ENCODE results near the gene CCDC136.
A peak's percentile ranks its signal among the peaks of the same experiment; 100 is the strongest.

CCDC136 gene

DNA sequence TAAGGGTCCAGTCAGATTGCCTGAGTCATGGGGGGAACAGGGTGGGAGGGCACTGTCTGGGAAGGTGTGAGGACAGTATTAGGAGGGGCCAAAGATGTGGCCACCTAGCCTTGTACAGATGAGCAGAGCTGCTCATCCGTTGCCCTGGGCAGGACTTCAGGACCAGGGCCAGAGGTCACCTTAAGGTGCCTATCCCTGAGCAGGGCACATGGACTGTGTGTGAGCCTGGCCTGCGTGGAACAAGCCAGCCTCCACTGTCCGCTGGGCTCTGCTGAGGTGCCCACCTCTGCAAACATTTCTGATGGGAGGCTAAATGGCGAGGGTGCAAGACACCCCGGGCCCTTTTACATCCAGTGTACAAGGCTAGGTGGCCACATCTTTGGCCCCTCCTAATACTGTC, 12.8 kb upstream of the CCDC136 start:
- H3K9me3 ChIP-seq (ENCODE audit: control insufficient read depth, insufficient read depth, low read depth, low read length): no peaks in the 10 kb centered on the region; the same call in 1 of the 2 replicates
- no peaks in the 10 kb centered on the region for H3K27me3 ChIP-seq (ENCODE audit: control insufficient read depth, insufficient read depth, low read length)
- H3K27ac ChIP-seq (ENCODE audit: low read depth, low read length): no peak overlapping the region
- no peaks in the 10 kb centered on the region for H3K36me3 ChIP-seq (ENCODE audit: control insufficient read depth, insufficient read depth, low read length)
- no peak overlapping the region for H3K9ac ChIP-seq (ENCODE audit: low read length)
- no peak overlapping the region for H3K4me3 ChIP-seq (ENCODE audit: low read depth, low read length)
- H3K4me1 ChIP-seq (ENCODE audit: control insufficient read depth, insufficient read depth, low read length): peaks cover 6% of the 10 kb centered on the region; the same call in 1 of the 2 replicates

DNA sequence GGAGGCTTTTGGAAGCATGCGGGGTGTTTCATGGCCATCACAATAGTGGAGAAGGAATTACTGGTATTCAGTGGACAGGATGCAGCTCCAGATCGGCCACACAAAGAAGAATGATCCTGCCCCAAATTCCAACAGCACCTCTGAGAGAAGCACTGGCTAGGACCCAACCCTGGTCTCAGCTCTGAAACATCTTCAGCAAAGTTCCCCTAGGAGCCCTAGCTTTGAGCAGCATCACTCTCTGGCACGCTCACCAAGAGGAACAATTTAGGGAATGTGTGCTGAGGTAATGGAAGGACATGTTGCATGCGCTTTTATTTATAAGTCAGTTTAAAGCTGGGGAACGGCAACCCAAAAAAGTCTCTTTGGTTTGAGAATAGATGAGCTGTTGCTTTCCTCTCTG, 10.6 kb upstream of the CCDC136 start:
- Histone ChIP-seq H3K9me3 (ENCODE audit: control insufficient read depth, insufficient read depth, low read depth, low read length) (no peaks in the 10 kb centered on the region; the same call in 1 of the 2 replicates), H3K36me3 (ENCODE audit: control insufficient read depth, insufficient read depth, low read length) (no peaks in the 10 kb centered on the region), H3K4me1 (ENCODE audit: control insufficient read depth, insufficient read depth, low read length) (peaks cover 6% of the 10 kb centered on the region; the same call in 1 of the 2 replicates), H3K9ac (ENCODE audit: low read length) (no peak overlapping the region), H3K27ac (ENCODE audit: low read depth, low read length) (no peak overlapping the region), H3K27me3 (ENCODE audit: control insufficient read depth, insufficient read depth, low read length) (no peaks in the 10 kb centered on the region), H3K4me3 (ENCODE audit: low read depth, low read length) (no peak overlapping the region)

DNA sequence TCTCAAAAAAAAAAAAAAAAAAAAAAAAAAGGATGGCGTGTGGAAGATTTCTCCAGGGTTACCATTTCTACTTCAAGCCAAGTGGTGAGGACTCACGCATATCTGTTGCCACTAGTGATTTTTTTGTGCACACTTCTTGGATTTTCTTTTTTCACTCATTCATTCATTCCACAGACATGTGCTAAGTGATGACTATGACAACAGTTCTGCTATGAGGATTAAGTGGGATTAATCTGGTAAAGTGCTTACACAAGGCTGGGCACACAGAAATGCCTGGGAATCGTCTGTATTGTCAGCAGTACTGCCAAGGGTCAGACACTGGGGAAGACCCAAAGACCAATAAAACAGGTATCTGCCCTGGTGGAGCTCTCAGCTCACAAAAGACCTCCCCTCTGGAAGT, 9.9 kb upstream of the CCDC136 start:
- Histone ChIP-seq H3K4me3 (ENCODE audit: low read depth, low read length) (0 out of 2 replicates have a peak overlapping the region, but pooled peaks have one; percentile 60), H3K36me3 (ENCODE audit: control insufficient read depth, insufficient read depth, low read length) (no peaks in the 10 kb centered on the region), H3K27ac (ENCODE audit: low read depth, low read length) (no peak overlapping the region), H3K9me3 (ENCODE audit: control insufficient read depth, insufficient read depth, low read depth, low read length) (no peaks in the 10 kb centered on the region; the same call in 1 of the 2 replicates), H3K27me3 (ENCODE audit: control insufficient read depth, insufficient read depth, low read length) (no peaks in the 10 kb centered on the region), H3K4me1 (ENCODE audit: control insufficient read depth, insufficient read depth, low read length) (peaks cover 6% of the 10 kb centered on the region; the same call in 1 of the 2 replicates), H3K9ac (ENCODE audit: low read length) (no peak overlapping the region)

DNA sequence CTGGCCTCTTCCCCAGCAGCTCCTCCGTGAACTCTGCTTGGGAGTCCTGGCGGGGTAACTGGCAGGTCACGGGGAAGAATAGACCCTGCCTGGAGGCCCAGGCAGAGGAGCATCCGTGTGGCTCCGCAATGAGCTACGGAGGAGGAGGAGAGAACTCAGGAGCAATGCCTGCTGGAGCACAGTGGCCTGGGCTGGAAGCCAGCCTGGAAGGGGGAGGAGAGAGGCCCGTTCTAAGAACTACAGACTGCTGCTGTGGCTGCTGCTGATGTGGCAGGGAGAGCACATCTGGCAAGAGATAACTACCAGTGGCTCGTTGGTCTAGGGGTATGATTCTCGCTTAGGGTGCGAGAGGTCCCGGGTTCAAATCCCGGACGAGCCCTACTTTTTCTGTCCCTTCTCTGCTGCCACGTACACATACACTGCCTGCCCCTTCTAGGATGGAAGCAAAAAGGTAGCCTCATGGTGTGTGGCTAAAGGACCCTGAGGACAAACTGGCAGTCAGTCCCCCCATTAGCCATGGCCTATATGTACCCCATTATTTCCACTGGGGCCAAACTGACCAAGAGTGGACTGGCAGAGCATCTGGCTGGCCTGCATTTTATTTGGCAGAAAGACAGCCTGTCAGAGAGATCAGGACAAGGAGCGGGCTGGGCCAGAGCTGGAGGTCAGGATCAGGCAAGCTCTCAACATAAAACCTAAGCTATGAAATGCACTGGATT, 8.5 kb upstream of the CCDC136 start:
- 0 out of 2 replicates have a peak, but pooled peaks cover 2% of the 10 kb centered on the region for H3K27me3 ChIP-seq (ENCODE audit: control insufficient read depth, insufficient read depth, low read length)
- H3K4me1 ChIP-seq (ENCODE audit: control insufficient read depth, insufficient read depth, low read length): peaks cover 6% of the 10 kb centered on the region; the same call in 1 of the 2 replicates
- no peak overlapping the region for H3K27ac ChIP-seq (ENCODE audit: low read depth, low read length)
- H3K36me3 ChIP-seq (ENCODE audit: control insufficient read depth, insufficient read depth, low read length): no peaks in the 10 kb centered on the region
- H3K4me3 ChIP-seq (ENCODE audit: low read depth, low read length): peak overlapping the region; percentile 60
- H3K9ac ChIP-seq (ENCODE audit: low read length): no peak overlapping the region
- no peaks in the 10 kb centered on the region for H3K9me3 ChIP-seq (ENCODE audit: control insufficient read depth, insufficient read depth, low read depth, low read length)

DNA sequence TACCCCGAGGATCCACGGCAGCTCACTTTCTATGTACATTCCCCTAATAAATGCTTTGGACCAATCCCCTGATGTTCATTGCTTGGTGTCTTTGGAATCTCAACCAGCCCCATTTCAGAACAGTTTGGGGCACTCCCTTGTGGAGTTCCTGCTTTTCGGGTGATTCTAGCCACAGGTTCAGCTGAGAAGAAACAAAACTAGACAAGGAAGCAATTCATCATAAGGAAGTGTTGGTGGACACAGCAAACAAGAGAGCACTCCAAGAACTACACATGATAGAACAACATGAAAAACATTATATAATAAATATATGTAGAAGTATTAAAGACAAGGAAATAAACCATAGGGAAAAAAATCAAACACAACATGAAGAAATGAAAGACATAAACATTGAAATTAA, 6.0 kb upstream of the CCDC136 start:
- no peak overlapping the region for H3K9ac ChIP-seq (ENCODE audit: low read length)
- H3K27me3 ChIP-seq (ENCODE audit: control insufficient read depth, insufficient read depth, low read length): 0 out of 2 replicates have a peak, but pooled peaks cover 10% of the 10 kb centered on the region
- peaks cover 10% of the 10 kb centered on the region; the same call in 1 of the 2 replicates for H3K4me1 ChIP-seq (ENCODE audit: control insufficient read depth, insufficient read depth, low read length)
- H3K9me3 ChIP-seq (ENCODE audit: control insufficient read depth, insufficient read depth, low read depth, low read length): no peaks in the 10 kb centered on the region
- no peak overlapping the region for H3K27ac ChIP-seq (ENCODE audit: low read depth, low read length)
- no peak overlapping the region for H3K4me3 ChIP-seq (ENCODE audit: low read depth, low read length)
- no peaks in the 10 kb centered on the region for H3K36me3 ChIP-seq (ENCODE audit: control insufficient read depth, insufficient read depth, low read length)

DNA sequence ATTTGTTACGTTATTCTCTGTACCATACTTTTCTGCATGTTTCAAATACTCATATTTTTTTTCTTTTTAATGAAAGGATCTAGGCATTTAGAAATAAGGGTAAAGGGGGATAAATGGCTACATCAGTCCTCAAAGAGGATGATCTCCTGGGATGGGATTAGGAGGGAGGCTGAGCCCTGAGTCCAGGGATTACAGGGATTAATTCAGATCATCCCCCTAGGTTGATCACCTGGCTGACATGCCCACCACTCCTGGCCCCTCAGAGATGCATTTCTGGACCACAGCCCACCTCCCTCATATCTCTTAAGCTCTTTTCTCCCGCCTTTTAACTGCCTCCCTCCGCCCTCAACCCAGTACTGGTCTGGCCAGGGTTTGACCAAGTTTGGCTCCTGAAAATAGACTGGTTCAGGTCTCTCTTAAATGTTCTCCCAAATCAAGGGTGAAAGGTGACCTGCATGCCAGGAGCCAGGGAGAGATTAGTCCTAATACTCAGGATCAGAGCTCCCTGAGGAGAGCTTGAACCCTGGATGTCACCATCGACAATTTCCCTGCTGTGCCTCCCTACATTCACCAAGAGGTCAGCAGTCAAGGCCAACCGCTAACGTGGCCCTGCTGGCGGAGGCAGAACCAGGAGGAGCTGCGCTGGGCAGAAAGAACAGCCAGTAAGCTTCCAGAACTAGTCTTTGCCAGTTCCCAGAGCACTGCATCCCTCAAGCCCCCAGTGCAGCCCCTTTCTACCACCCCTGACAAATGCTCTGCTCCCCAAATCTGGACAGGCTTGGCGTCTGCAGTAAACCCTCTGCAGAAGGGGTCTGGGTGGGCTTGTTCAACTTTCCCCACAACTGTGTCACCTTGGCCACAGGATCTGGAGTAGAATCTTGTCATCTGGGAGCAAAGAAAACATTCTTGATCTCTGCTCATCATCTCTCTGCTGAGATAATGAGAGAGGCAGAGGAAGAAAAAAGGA, 3.0 kb upstream of the CCDC136 start:
- H3K36me3 ChIP-seq (ENCODE audit: control insufficient read depth, insufficient read depth, low read length): no peaks in the 10 kb centered on the region
- H3K27ac ChIP-seq (ENCODE audit: low read depth, low read length): no peak overlapping the region
- H3K9ac ChIP-seq (ENCODE audit: low read length): no peak overlapping the region
- no peaks in the 10 kb centered on the region for H3K9me3 ChIP-seq (ENCODE audit: control insufficient read depth, insufficient read depth, low read depth, low read length)
- 0 out of 2 replicates have a peak, but pooled peaks cover 10% of the 10 kb centered on the region for H3K27me3 ChIP-seq (ENCODE audit: control insufficient read depth, insufficient read depth, low read length)
- H3K4me1 ChIP-seq (ENCODE audit: control insufficient read depth, insufficient read depth, low read length): peaks cover 10% of the 10 kb centered on the region; the same call in 1 of the 2 replicates
- no peak overlapping the region for H3K4me3 ChIP-seq (ENCODE audit: low read depth, low read length)

DNA sequence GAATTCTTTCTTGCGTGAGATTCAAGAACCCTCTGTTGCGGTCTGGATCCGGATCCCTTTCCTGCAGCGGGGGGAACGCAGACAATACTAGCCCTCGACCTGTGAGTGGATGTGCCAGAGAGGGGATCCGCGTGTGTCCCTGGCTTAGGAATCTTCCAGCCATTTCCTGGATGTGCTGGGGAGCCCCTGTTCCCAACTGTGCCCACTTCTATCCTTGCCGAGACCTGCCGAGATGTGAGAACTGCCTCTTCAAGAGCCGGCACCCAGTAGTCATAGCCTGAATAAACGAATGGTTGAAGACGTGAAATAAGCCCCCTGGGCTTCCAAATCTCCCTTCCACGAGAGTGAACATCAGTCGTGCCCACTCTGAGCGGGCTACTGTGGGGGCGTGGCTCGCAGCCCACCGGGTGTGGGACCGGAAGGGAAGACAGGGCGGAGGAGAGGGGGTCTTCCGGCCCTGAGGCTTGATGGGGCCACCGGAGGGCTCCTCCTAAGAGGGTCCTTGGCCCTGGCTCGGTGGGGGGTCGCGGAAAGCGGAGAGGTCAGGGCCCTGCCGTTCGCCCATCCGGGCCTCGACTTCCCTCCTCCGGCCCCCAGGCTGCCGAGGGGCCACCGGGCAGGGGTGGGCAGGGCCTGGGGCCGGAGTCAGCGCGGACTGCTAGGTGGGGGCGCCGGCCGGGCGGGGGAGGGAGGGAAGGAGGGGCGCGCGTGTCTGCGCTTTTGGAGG, 1.3 kb upstream of the CCDC136 start:
- Histone ChIP-seq H3K9ac (ENCODE audit: low read length) (peak overlapping the region; percentile 58), H3K4me3 (ENCODE audit: low read depth, low read length) (peak overlapping the region; percentile 98), H3K27ac (ENCODE audit: low read depth, low read length) (no peak overlapping the region), H3K36me3 (ENCODE audit: control insufficient read depth, insufficient read depth, low read length) (peaks cover 12% of the 10 kb centered on the region), H3K4me1 (ENCODE audit: control insufficient read depth, insufficient read depth, low read length) (peaks cover 10% of the 10 kb centered on the region; the same call in 1 of the 2 replicates), H3K9me3 (ENCODE audit: control insufficient read depth, insufficient read depth, low read depth, low read length) (no peaks in the 10 kb centered on the region), H3K27me3 (ENCODE audit: control insufficient read depth, insufficient read depth, low read length) (0 out of 2 replicates have a peak, but pooled peaks cover 10% of the 10 kb centered on the region)

DNA sequence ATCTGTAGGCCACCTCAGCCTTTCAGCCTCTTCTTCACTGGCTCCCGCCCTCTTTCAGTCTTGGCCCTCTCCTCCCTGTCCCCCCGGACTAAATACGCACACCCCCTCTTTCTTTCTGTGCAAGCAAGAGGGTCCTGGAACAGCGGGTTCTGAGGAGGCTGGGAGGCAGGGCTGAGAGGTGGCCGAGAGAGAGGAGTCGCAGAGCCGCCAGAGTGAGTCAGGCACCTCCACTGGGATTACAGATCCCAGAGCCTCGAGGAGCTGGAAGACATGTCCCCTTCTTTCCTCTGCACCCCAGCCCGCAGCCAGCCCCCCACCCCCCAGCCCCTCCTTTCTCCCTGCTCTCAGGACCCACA, 182 bp downstream of the CCDC136 start:
- Histone ChIP-seq H3K36me3 (ENCODE audit: control insufficient read depth, insufficient read depth, low read length) (peaks cover 18% of the 10 kb centered on the region), H3K27ac (ENCODE audit: low read depth, low read length) (no peak overlapping the region), H3K9ac (ENCODE audit: low read length) (peak overlapping the region; percentile 34), H3K27me3 (ENCODE audit: control insufficient read depth, insufficient read depth, low read length) (0 out of 2 replicates have a peak, but pooled peaks cover 10% of the 10 kb centered on the region), H3K4me3 (ENCODE audit: low read depth, low read length) (peak overlapping the region; percentile 98), H3K4me1 (ENCODE audit: control insufficient read depth, insufficient read depth, low read length) (peaks cover 10% of the 10 kb centered on the region; the same call in 1 of the 2 replicates), H3K9me3 (ENCODE audit: control insufficient read depth, insufficient read depth, low read depth, low read length) (no peaks in the 10 kb centered on the region)

DNA sequence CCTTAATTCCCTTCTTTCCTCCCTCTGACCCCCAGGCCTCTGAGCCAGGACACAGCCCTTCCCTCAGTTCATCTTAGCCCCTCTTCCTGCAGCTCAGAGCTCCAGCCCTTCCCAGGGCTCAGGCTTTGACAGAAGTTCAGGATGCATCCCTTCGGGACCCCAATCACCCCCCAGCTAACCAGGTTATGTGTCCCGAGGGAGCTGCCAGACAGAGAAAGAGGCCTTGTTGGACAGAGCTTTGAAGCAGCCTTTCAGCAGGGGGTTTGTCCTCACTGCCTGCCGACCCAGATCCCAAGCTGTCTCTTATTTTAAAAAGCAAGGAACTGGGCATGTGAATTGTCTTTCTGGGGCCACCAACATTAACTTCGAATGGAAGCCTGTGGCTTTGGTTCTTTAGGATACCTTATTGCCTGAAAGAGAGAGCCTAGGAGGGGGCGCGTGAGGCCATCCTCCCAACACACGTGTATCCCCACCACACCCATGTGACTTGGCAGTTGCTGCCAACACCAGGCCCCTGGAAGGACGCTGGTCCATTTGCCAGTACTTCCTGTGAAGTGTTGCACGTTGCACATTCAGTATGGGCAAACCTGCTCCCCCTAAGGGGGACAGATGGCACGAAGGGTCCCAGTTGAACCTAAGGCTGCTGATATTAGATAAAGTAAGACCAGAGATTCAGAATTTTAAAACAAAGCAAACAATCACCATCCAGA, 858 bp downstream of the CCDC136 start:
- peaks cover 10% of the 10 kb centered on the region; the same call in 1 of the 2 replicates for H3K4me1 ChIP-seq (ENCODE audit: control insufficient read depth, insufficient read depth, low read length)
- H3K36me3 ChIP-seq (ENCODE audit: control insufficient read depth, insufficient read depth, low read length): peaks cover 18% of the 10 kb centered on the region
- H3K9ac ChIP-seq (ENCODE audit: low read length): no peak overlapping the region
- H3K9me3 ChIP-seq (ENCODE audit: control insufficient read depth, insufficient read depth, low read depth, low read length): no peaks in the 10 kb centered on the region
- 0 out of 2 replicates have a peak, but pooled peaks cover 10% of the 10 kb centered on the region for H3K27me3 ChIP-seq (ENCODE audit: control insufficient read depth, insufficient read depth, low read length)
- peak overlapping the region; percentile 98 for H3K4me3 ChIP-seq (ENCODE audit: low read depth, low read length)
- H3K27ac ChIP-seq (ENCODE audit: low read depth, low read length): no peak overlapping the region

DNA sequence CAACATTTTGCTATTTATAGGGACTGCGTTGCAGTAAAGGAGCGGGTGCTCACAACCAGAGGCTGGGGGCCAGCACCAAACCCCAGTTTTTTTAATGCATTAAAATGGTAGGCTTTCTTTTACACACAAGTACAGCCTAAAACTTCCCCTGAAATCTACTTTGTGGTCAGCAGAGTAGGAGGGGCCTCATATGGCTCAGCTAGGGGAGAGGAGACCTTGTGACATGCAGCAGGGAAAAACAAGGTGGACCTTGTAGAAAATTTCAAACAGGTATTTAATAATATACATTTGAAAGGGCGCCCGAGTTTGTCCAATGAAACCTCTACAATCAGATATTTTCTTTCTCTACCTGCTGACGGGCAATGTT, 1.4 kb downstream of the CCDC136 start:
- Histone ChIP-seq H3K27me3 (ENCODE audit: control insufficient read depth, insufficient read depth, low read length) (0 out of 2 replicates have a peak, but pooled peaks cover 10% of the 10 kb centered on the region), H3K36me3 (ENCODE audit: control insufficient read depth, insufficient read depth, low read length) (peaks cover 18% of the 10 kb centered on the region), H3K27ac (ENCODE audit: low read depth, low read length) (no peak overlapping the region), H3K9ac (ENCODE audit: low read length) (no peak overlapping the region), H3K9me3 (ENCODE audit: control insufficient read depth, insufficient read depth, low read depth, low read length) (no peaks in the 10 kb centered on the region), H3K4me3 (ENCODE audit: low read depth, low read length) (no peak overlapping the region), H3K4me1 (ENCODE audit: control insufficient read depth, insufficient read depth, low read length) (peaks cover 10% of the 10 kb centered on the region; the same call in 1 of the 2 replicates)

Measured in HUES6 (cell line).